Left renal pelvis (tissue), 4 donors: ENCODE measurements around the gene LENG1. TPM values are rescaled to one million over a fixed set of nuclear protein-coding genes. Genes with fewer than 3 reads are reported as not detected.

Experiments
- DNase-seq, 4 donors: peaks; one replicate each; pipeline ENCODE4 v3.0.0-alpha.2; 2013; ENCODE audit warnings: low read depth in 4 of 4, low spot score in 3 of 4
- polyA plus RNA-seq, 4 donors: library from polyadenylated mRNA; unstranded; fragments of 120-200 nt; gene quantifications; one replicate each; pipeline ENCODE4 v1.2.1, GENCODE V29; 2013; ENCODE audit not compliant: insufficient read length in 4 of 4

Gene LENG1
- polyA plus RNA-seq, 4 donors = 7.6 to 10.1 (median 8.6) TPM

GRCh38 chr19:54115109-54116063 is 44.1 kb downstream of the LENG1 start, which contains the start of the genes PRPF31 and TFPT:
TSS of gene PRPF31 (plus strand) at chr19:54115754. CDS start at chr19:54118279, 2,525 bp downstream.
TSS of gene TFPT (minus strand) at chr19:54115657. CDS start at chr19:54115269, 388 bp downstream.
- DNase-seq = peak; percentile 97 to 99 (median 98)

GRCh38 chr19:54114340-54115108 is 45.0 kb downstream of the LENG1 start:
- DNase-seq = no peak

- DNase-seq = no peak
Observed at GRCh38 chr19:54109651-54110050, 49.9 kb downstream of the LENG1 start.

GRCh38 chr19:54108496-54108895 is 51.0 kb downstream of the LENG1 start:
- DNase-seq = no peak

GRCh38 chr19:54107876-54108490 is 51.5 kb downstream of the LENG1 start:
- no peak for DNase-seq

GRCh38 chr19:54106716-54107115 is 52.8 kb downstream of the LENG1 start:
- no peak for DNase-seq

GRCh38 chr19:54105796-54106195 is 53.7 kb downstream of the LENG1 start:
- no peak for DNase-seq

Other genes with a start within 250 kb of the LENG1 start
- gene CACNG8, start 196.8 kb downstream of the LENG1 start, polyA plus RNA-seq = under 1 TPM; 0.15 to 0.50 (median 0.24) TPM
- 1 to 10 TPM in 1 of 4 donors, under 1 TPM in 3; 0.42 to 1.3 (median 0.85) TPM for gene CACNG6, start 168.1 kb downstream of the LENG1 start, polyA plus RNA-seq
- under 1 TPM in 1 of 4 donors, not detected in 3; 0.22 TPM for gene VSTM1, start 95.8 kb downstream of the LENG1 start, polyA plus RNA-seq
- gene TARM1, start 78.4 kb downstream of the LENG1 start, polyA plus RNA-seq = under 1 TPM in 1 of 4 donors, not detected in 3; 0.21 TPM
- gene OSCAR, start 58.9 kb downstream of the LENG1 start, polyA plus RNA-seq = under 1 TPM; 0.14 to 0.50 (median 0.24) TPM
- gene NDUFA3, start 56.9 kb downstream of the LENG1 start, polyA plus RNA-seq = 100 to 1,000 TPM in 2 of 4 donors, 10 to 100 TPM in 2; 84.0 to 157 (median 96.2) TPM
- 10 to 100 TPM; 11.2 to 20.8 (median 12.7) TPM for gene TFPT, start 44.1 kb downstream of the LENG1 start, polyA plus RNA-seq
- 10 to 100 TPM; 50.8 to 72.9 (median 68.7) TPM for gene PRPF31, start 44.0 kb downstream of the LENG1 start, polyA plus RNA-seq
- gene CNOT3, start 22.0 kb downstream of the LENG1 start, polyA plus RNA-seq = 10 to 100 TPM; 58.9 to 75.7 (median 74.0) TPM
- gene TMC4, start 13.4 kb upstream of the LENG1 start, polyA plus RNA-seq = 10 to 100 TPM in 3 of 4 donors, 1 to 10 TPM in 1; 3.8 to 50.3 (median 32.4) TPM
- 10 to 100 TPM; 51.8 to 86.8 (median 58.9) TPM for gene MBOAT7, start 29.9 kb upstream of the LENG1 start, polyA plus RNA-seq
- 10 to 100 TPM; 36.2 to 67.5 (median 45.0) TPM for gene TSEN34, start 31.6 kb upstream of the LENG1 start, polyA plus RNA-seq
- gene RPS9, start 41.1 kb upstream of the LENG1 start, polyA plus RNA-seq = 1,000 to 10,000 TPM; 1,290 to 1,562 (median 1,510) TPM
- gene LILRB3, start 63.3 kb upstream of the LENG1 start, polyA plus RNA-seq = 1 to 10 TPM in 3 of 4 donors, under 1 TPM in 1; 0.40 to 1.8 (median 1.7) TPM
- gene LILRA6, start 83.1 kb upstream of the LENG1 start, polyA plus RNA-seq = 1 to 10 TPM in 1 of 4 donors, under 1 TPM in 3; 0.63 to 1.1 (median 0.89) TPM
- 10 to 100 TPM in 1 of 4 donors, 1 to 10 TPM in 3; 2.4 to 10.9 (median 2.8) TPM for gene LILRB5, start 97.6 kb upstream of the LENG1 start, polyA plus RNA-seq
- gene LILRB2, start 121.4 kb upstream of the LENG1 start, polyA plus RNA-seq = 1 to 10 TPM in 3 of 4 donors, under 1 TPM in 1; 0.80 to 1.9 (median 1.3) TPM
- under 1 TPM; 0.37 to 0.93 (median 0.73) TPM for gene LILRA5, start 153.4 kb upstream of the LENG1 start, polyA plus RNA-seq
- gene LILRA4, start 179.4 kb upstream of the LENG1 start, polyA plus RNA-seq = under 1 TPM in 3 of 4 donors, not detected in 1; 0.09 to 0.23 (median 0.16) TPM
- 10 to 100 TPM in 1 of 4 donors, 1 to 10 TPM in 3; 3.2 to 10.6 (median 5.1) TPM for gene LAIR1, start 205.2 kb upstream of the LENG1 start, polyA plus RNA-seq